GM19452 (cell line): ENCODE measurements around the gene GRM5.

Experiments
- ATAC-seq: cut with Tn5 transposase; IDR thresholded peaks from one replicate; pipeline ENCODE4 v1.9.1; 2021; ENCODE audit not compliant: unreplicated experiment

The GRM5 gene

GRCh38 chr11:88623531-88623930, 442.3 kb downstream of the GRM5 start:
- no peak for ATAC-seq

DNA sequence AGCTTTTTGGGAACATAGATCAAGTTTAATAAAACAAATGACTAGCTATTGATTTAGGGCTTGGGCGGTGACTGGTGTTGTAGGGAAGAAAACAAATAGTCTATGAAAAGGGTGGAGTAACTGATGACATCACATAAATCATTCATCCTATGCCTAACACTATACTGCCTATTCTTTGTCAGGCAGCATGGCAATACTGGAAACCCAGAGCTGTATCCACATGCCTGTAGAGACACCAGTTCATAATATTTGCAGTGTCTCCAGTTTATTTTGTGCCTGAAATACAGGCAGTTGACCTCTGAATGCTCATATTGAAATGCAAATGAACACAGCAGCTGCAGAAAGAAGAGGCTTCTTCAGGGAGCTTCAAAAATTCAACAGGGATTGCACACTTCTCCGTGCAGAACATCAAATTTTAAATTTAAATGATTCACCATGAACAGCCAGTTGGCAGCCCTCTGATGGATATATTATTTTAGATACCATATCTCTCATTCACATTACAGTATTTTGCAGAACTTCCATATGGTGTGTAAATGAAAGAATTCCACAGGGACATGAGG, 445.1 kb downstream of the GRM5 start:
- no peak for ATAC-seq

DNA sequence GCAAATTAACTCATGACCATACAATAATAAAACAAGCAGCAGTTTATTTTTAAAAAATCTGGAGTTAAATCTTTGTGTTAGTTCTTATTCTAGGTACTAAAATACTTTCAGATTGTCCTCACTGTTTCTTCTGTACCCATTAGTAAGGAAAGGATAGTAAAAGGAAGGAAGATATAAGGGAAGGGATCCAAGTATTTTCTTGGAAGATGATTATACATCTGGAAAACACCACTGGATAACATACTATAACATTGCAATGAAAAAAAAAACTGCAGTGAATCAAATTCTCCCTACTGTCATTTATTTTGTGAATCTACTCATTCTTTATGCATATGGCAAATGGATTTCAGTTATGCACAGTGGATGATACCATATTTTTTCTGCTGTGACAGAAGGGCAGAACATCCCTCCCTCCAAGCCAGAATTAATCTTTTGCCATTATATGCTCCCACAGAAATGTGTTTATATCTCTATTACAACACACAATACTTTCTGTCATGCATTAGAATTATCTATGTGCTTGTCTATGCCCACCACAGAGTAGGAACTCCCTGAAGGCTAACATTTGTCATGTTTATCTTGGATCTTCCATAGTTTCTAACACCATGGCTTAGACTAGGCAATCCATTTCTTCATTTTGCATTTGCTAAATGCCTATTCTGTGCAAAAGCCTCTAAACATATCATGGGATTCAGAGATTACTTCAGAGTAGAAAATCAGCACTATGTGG, 446.0 kb downstream of the GRM5 start:
- ATAC-seq, result no peak

- no peak for ATAC-seq
Measured at GRCh38 chr11:88619071-88619425, 446.7 kb downstream of the GRM5 start.

DNA sequence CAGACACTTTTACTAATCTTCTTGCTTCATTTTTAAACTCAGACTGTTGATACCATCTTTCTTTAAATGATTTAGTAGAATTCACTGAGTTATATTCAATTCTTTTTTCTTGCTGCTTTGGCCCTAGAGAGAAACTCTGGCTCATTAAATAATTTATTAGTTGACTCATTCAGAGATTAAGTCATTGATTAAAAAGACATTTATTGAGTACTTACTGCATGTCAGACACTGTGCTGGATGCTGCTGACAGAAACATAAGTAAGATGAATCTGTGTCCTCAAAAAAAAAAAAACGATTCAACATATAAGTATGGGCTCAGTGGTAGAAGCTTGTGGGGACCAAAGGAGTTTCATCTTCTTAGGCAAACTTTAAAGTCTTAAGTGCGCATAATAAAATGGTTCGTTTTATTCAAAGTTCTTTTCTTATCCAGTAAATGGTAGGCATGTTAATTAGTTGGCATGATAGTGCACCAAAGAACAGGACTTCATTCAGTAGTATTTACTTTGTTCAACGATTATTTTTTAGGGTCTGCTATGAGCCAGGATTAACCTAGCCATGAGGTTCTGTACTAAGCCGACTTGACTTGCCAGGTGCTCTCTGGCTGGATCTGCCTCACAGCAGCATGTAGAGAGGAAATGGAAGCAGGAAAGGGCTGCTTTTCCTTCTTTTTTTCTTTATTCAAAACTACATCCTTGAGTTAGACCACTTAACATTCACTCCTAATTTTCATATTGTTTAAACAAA, 447.3 kb downstream of the GRM5 start:
- ATAC-seq, result no peak

DNA sequence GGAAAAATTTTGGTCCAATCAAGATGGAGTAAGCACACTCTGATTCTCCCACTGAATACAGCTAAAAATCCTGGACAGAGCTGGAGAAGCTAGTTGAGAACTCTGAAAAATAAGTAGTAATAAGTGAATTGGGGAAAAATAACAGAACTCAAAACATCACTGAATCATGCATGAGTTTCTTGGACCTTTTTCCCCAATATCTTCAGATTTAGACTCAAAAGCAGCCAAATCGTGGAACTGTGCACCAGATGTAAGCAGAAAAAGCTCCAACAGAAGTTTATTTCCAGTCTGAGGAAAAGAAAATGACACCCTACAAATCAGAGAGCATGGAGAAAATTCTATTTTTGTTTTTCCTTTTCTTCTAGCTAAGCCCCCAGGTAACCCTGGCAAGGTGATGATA, 448.6 kb downstream of the GRM5 start:
- ATAC-seq, result no peak

GRCh38 chr11:88604260-88604659, 461.5 kb downstream of the GRM5 start:
- no peak for ATAC-seq

- no peak for ATAC-seq
Measured at GRCh38 chr11:88603091-88603867, 462.5 kb downstream of the GRM5 start.

GRCh38 chr11:88597387-88597786, 468.4 kb downstream of the GRM5 start:
- no peak for ATAC-seq

DNA sequence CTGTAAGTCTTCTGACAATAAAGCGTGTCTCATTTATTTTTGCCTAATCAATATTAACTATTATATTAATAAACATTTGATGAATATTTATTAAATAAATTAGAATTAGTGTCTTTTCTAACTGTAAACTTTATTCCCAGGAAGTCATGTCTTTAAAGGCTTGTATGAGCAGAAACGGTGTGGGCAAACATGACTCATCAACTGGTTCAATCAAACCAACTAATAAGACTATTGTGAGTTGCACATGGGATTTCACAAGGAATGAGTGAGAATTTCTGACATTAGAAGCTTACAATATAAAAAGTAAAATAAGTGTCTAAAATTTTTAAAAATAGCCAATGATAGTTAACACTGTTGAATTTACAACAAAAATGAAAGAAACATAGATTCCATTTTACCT, 469.0 kb downstream of the GRM5 start:
- no peak for ATAC-seq

DNA sequence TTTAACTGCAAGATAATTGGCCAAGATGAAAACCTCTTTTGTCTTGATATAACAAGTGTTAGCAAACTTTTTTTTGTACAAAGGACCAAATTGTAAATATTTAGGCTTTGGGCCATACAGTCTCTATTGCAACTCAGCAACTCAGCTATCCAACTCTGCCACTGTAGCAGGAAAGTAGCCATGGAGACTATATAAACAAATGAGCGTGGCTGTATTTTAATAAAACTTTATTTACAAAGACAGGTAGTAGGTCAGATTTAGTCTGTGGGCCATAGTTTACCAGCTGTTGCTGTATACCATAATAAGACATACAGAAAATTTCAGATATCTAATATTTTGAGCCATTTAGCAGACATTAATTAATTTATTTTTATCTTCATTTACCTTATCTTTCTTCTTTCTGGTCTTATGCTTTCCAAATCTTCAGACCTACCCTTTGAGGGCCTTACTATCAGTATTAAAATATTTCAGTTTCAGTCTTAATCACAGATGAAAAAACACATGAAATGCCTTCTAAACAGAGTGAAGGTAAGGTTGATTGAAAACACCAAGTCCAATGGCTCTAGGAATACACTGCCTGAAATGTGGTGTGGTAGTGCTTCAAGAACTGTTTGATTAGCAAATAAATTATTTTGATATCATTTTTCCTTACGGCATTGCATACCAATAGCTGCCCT, 471.4 kb downstream of the GRM5 start:
- ATAC-seq, result no peak

GRCh38 chr11:88590361-88590760, 475.4 kb downstream of the GRM5 start:
- no peak for ATAC-seq

GRCh38 chr11:88583251-88583650, 482.5 kb downstream of the GRM5 start:
- no peak for ATAC-seq

DNA sequence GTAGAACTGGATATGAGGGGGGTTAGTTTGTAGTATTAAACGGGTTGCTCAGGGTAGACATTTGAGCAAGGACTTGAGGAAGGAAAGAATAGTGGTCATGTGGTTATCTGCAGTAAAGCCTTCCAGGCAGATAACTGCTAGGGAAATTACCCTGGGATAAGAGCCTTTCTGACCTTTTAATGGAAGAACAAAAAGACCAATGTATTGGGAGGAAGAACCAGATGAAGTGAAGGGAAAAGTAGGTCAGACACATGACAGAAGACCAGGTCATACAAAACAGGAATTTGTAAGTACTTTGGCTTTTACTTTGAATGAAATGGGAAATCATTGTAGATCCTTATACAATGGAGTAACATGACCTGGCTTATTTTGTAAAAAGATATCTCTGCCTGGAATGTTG, 486.3 kb downstream of the GRM5 start:
- ATAC-seq, result no peak

DNA sequence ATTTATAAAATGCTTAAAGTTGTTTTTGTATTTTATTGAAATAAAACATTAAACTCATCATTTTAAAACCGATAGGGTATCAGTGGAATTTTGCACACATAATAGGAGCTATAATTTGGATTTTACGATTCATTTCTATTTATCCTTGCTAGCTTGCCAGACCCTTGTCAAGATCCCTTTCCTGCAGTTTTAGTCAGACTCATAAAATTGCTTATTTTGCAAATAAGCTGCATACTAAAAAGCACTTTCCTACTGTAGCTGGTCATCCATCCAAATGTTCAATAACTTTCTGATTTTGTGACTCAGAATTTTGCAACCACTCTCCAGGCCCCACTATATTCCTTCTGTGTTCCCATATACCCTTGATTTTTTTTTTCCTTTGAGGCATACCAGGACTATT, 489.0 kb downstream of the GRM5 start:
- ATAC-seq, result no peak

GRCh38 chr11:88575916-88576315, 489.9 kb downstream of the GRM5 start:
- no peak for ATAC-seq

DNA sequence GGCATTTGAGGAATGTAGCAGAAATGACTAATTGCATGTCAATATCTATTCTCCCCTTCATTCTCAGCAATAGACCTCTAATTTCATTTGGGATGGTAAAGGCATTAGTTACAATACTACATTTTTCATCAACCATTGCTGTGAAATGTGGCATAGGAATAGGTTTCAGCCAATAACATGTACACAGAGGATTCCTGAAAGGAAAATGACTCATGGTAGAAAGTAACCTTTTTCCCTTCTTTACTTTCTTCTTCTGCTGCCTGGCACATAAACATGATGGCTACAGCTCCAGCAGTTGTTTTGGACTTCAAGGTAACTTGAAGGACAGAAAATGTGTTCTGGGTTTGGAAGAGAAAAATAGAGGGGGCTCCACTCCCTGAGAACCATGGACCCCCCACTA, 496.4 kb downstream of the GRM5 start:
- ATAC-seq, result no peak

DNA sequence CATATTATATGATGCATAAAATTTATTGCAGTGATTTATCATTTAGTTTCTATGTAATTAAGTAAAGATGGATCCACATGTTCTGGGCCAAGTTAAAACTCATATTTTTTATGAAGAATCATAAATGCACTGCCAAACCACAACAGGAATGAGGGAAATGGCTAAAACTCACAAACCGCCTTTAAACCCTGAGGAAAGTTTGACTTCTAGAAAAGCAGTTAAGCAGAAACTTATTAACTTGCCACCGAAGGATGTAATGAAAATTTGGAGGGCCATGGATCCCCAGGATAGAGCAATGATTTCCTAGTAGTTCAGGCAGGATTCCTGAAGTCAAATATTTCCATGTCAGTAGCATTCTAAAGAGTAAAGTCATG, 510.0 kb downstream of the GRM5 start:
- no peak for ATAC-seq

DNA sequence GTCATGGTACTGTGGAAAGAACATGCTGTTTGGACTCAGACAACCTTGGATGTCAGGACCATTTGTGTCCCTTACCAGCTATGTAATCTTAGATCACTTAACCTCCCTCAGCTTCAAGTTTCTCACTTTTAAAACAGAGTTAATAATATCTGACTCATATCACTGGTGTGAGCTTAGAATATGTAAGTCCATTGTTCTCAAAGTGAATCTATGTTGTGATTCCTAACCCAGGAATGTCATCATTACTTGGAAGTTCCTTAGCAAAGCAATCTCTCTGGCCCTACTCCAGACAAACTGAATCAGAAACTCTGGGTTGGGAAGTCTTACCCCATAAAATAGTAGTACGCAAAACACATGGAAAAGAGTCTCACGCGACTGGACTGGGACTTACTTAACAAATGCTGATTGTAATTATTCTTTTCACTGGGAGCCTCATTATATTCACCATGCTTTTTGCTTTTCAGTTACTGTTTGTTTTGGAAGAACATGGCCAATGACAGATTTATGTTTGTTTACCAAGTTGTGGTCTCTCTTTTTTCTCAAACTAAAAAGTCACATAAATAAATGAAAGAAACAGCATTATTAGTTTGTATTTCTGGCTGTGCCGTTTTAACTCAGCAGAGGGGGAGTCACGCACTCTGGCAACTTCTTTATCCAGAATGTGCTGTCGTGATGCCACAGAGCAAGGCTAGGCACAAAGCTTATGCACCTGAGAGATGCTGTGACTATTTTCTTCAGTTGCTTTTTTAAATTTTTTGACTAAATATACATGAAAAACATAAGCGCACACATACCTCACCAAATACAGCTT, 510.6 kb downstream of the GRM5 start:
- ATAC-seq, result no peak

DNA sequence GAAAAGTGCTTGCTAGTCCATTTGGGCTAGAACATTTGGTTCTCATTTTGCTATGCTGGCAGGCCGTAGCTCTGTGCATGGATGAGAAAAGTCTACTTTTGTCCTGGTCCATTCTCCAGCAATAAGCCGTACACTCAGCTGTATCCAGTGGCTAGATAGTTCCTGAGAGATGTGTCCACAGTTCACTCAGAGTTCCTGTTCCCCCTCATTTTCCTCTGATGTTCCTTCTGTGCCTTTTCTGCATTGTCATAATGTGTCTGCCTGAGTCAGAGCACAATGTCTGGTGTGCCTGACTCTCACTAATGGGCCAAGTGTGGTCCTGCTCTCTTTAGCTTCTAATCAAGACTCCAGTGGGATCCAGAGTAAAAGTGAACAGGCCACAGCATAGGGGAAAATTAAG, 512.6 kb downstream of the GRM5 start:
- ATAC-seq, result no peak
